ENCODE data around the gene ASCL2.
"Not testable (repeated sequence)": the region's sequence is repeated elsewhere in the genome, so short reads cannot be mapped to it uniquely, and the experiment has no call there.

ASCL2 gene

DNA sequence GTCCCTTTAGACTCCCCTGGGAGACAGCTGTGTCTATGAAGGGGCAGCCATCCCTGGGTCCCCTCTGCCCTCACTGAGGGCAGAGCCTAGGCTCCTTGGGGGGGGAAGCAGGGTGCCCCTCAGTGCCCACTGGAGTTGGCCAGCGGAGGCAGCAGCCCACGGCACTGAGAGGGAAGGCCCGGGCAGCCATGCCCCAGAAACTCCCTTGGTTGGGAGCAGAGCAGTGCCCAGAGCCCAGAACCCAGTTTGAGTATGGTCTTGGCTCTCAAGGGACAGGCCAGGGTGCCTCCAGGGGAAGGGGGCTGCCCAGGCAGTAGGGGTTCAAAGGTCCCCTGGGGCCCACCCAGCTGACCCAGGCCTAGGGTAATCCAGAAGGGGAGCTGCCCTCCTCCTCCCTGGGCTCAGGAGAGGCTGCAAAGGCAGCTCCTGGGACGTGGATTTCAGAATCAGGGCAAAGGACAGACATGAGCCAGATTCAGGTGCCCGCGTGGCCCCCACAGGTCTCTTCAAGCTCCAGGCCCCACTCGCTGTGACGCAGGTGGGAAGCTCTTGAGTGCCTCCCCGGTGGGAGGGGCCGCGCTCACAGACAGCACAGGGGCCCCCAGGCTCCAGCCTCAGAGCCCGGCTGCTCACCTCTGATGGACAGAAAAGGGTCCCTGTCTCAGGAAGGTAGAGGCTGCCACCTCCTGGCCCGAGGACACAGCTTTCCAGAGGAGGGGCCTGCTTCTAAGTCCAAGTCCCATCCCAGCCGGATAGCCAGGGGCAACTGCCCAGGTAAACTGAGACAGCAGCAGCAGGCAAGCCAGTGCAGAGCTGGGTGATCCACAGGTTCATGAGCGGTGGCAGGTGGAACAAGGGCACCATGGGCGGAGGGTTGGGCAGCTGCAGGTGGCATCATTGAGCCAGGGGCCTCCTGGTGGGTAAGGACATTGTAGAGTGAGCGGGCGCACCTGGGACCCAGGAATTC is 28.7 kb upstream of the ASCL2 start:
- DNase-seq (ENCODE audit: low read depth in 2 of 2, low spot score in 1 of 2): no peak

DNA sequence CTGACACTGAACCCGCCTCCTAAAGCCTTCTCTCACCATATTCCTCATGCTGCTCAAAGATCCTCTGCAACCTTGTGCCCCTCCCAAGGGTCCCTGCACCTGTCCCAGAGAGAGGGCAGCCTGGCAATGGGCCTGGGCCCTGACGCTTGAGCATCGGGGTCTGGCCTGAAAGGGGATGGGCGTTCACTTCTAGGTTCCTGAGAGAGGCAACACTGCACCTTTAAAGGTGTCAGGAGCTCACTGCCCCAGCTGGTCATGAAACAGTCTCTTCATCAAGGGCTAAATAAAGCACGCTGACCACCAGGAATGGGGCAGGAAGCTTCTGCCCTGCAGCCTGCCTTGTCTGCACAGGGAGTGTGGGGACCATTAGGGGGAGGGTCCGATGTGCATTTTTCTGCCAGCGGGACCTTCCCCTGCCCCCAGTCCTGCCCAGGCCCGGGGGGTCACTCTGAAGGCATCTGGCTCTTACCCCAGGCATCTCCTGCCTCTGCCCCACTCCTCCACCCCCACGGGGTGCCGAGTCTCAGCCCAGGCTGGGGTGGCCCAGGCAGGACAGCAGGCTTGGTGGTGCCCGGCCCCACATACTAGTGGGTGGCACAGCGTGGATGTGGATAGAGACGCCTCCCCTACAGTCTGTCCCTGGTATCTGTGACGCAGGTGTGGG is 27.9 kb upstream of the ASCL2 start:
- DNase-seq (ENCODE audit: low read depth in 2 of 2, low spot score in 1 of 2): no peak

DNA sequence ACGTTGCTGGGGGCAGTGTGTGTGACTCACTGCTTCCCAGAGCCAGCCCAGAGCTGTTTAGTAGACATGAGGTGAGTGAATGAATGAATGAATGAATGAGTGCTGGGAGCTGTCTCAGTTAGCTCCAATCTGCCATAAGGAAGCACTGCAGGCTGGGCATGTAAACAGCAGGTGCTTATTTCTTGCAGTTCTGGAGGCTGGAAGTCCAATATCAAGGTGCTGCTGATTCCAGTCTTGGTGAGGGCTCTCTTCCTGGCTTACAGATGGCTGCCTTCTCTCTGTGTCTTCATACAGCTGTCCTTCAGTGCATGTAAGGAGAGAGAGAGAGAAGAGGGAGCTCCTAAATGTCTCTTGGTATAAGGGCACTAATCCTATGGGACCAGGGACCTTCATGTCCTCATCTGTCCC is 27.2 kb upstream of the ASCL2 start:
- DNase-seq (ENCODE audit: low read depth in 2 of 2, low spot score in 1 of 2): no peak

DNA sequence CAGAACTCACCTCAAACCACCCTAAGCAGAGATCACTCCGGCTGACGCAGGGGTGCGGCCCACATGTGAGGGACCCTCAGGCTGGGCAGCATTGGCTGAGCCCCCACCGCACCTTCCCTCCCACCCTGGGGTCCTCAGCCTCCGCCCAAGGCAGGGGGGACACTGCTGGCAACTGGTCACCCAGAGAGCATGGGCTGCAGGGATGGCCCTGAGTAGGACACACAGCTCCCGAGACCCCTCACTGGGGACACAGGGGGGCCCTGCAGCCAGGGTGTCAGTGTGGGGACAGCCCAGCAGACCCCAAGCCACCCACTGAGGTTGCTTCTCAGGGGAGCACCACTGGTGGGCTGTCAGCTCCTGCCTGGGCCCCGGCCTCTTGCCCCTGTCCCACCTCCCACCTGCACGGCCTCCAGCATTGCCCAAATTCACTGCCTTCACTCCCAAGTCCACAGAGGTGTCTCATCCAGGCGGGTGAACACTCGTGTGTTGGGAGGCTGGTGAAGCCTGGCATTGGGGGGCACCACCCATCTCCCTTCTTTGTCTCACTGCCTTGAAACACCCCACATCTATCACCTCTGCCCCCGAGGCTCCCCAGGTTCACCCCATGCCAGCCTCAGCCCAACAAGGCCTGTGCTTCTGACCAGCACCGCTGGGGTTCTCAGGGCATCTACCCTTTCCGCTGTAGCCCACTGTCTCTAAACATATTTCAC is 26.7 kb upstream of the ASCL2 start:
- no peak for DNase-seq (ENCODE audit: low read depth in 2 of 2, low spot score in 1 of 2)

DNA sequence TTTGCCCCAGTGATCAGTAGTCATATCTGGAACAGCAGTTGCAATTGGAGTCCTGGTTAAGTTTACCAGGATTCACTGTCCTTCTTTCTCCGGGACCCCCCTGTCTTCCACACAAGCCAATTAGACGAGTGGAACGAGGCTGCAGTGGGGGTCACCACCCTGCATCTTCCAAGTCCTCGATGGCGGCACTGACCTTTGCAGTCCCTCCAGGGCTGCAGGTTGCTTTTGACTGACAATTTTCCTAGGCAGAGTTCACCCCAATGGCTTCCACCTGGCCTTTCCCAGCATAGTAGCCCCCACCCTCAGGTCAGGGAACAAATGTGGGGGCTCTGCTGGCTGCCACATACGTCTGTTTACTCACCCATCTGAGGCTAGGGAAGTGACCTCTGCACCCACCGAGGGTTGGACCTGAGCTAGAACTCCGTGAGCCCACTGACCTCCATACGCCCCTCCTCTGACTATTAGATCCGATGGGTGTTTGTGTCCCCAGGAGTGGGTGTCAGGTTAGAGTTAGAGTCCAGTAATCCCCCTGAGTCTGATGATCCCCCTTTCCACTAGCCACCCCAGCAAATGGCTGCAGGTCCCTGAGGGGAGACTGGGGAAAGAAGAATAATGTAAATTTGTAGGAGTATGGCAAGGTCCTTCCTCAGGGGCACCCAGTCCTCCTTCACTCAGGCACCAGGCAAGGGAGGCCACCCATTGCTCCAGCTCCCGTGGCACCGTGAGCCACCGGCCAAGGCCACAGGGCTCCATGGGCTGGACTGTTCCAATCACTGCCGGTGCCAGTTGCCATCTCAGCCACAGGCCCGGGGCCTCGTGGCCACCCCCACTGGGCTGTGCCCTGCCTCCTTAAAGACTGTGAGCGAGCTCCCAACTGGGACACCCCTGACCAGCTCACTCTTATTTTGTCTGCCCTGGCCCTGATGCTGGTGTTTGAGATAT is 25.9 kb upstream of the ASCL2 start:
- no peak for DNase-seq (ENCODE audit: low read depth in 2 of 2, low spot score in 1 of 2)

DNA sequence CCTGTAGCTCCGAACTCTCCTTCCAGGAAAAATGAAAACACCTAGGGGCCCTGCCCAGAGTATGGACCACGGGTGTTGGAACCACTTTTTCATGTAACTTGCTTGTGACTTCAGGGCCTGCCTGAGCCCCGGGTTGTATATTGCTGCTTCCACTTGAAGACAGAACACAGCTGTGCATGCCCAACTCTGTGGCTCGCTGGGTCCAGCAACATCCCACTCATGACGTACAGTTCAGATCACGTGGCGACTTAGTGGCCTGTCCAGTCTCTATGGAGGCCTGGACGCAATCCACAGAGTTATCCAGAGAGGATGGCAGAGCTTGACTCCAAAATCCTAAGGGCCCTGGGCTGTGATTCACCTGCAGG is 24.5 kb upstream of the ASCL2 start:
- DNase-seq (ENCODE audit: low read depth in 2 of 2, low spot score in 1 of 2): no peak

DNA sequence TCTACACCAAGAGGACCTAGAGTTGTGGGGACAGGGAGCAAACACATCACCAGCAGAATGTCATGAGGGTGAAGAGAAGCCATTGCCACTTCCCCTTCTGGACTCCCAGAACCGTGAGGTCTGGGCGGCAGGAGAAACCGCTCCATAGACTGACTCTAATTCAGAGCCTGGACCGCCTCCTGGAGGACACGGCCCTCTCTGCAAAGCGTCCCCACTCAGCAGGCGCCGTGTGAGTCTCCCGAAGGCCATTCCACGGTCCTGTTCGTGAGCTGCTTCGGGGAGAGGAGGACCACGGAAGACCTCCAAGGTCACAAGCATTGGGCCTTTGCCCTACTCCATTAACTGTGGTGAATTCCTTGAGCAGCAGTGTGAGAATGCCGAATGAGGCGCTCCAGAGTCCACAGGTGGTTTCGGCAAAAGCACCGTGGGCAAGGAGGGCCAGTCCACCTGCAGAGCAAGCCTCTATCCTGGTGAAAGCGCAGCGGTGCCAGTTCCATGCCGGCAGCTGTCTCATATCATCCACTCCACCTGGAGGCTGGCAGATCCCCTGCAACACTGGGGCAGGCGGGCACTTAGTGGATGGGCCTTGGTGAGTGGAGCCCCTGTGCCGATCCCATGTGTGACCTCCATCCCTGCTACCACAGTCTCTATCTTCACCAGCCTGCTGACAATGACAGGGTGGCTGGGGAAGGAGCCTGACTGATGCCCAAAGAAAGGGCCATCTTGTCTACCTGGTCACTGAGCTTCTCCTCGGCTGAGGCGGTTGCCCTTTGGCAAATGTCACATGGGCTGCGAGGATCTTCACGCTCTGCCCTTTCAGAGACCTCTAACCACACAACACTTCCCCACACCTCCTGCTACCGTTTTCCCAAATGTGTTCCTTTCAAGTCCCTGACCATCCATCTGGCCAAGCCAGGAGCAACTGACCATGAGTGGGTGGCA is 23.9 kb upstream of the ASCL2 start:
- DNase-seq (ENCODE audit: low read depth in 2 of 2, low spot score in 1 of 2): no peak

DNA sequence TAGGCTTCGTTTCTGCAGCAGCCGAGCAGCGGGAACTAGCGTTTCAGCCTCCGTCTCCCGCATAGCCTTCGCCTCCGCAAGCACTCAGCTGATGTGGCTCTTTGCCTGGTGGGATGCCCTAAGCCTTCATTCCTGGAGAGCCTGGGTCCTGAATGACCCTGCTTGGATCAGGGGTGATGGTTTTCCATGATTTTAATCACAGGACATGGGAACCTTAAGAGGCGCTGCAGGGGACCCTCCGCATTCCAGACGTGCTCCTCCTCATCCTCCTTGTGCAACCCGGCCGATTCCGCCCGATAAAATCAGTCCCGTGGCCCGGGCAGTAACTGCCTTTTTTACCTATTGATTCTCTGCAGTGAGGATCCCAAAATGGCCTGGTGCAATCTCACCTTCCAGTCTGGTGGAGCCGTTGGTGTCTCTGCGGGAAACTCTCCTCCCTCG is 23.2 kb upstream of the ASCL2 start:
- DNase-seq (ENCODE audit: low read depth in 2 of 2, low spot score in 1 of 2): no peak

DNA sequence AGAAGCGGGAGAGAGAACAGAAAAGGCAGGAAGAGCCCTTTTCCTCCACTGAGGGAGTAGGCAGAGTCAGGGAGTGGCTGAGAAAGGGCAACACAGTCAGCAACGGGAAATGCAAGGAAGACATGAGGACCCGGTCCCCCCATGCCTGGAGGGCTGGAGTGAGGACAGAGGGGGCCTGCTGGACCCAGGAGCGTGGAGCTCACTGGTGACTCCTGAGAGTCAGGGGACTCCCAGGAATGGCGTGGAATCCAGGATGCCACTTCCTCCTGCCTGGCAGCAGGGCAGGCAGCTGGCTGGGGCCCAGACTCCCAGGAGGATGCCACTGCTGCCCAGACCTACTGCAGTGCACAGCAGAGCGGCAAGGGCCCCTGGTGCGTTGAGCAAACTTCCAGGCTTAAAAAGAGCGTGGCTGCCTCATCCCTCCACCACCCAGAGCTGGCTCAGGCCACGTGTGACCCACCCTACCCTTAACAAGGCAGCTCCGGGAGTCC is 20.0 kb upstream of the ASCL2 start:
- no peak for DNase-seq (ENCODE audit: low read depth in 2 of 2, low spot score in 1 of 2)

DNA sequence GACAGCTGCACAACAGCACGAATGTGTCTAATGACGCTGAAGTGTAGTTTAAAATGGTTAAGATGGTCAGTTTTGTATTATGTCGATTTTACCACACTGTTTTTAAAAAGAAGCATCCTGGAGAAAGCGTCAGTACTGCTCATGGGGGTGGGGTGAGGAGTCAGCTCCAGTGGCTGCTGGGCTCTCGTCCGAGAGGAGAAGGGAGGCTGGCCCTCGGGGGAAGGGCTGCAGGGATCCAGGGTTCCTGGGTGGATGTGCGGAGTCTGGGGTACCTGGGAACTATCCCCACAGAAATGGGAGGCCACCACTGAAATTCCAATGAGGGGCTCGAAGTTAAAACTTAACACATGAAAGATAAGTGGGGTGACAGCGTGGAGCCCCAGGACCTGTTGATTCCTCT is 19.5 kb upstream of the ASCL2 start:
- no peak for DNase-seq (ENCODE audit: low read depth in 2 of 2, low spot score in 1 of 2)

DNA sequence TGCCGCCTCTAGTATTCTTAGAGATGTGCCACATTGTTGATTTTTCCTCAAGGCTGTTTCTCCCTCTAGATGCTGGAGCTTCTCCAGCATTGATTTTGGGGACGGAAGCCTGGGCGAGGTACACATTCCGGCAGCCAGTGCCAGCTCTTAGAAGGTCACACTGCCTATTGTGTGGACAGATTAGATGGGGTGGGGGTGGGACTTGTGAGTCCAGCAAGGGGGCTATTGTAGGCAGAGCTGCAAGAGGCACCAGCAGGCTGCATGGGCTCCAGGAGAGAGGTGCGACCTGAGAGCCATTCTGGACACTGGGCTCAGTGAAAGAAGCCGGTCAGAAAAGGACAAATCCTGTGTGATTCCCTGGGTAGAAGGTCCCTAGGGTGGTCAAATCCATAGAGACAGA is 19.0 kb upstream of the ASCL2 start:
- DNase-seq (ENCODE audit: low read depth in 2 of 2, low spot score in 1 of 2): no peak

DNA sequence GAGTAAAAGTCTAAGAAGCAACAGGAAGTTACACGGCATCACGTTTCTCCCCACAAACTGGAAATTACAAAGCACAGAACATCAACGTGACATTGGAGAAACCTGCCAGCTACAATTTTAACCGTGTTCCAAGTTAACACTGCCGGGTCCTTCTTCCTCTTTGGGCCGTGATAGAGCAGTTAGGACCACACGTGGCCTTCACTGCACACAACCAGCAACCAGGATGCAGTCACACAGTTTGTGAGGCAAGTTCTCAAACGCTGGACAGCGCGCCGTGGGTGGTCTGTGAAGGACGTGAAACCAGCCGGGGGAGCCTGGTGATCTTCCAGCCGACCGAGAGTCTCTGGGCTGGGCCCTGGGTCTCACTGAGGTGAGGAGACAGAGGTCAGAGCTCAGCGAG is 16.7 kb upstream of the ASCL2 start:
- no peak for DNase-seq (ENCODE audit: low read depth in 2 of 2, low spot score in 1 of 2)

DNA sequence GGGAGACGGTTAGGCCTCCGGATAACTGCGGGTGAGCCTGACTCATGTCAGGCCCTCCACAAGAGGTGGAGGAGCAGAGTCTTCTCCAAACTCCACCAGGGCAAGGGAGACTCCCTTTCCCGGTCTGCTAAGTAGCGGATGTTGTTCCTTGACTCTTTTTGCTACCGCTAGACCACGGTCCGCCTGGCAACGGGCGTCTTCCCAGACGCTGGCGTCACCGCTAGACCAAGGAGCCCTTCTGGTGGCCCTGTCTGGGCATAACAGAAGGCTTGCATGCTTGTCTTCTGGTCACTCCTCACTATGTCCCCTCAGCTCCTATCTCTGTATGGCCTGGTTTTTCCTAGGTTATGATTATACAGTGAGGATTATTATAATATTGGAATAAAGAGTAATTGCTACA is 16.0 kb upstream of the ASCL2 start:
- not testable (repeated sequence) for DNase-seq (ENCODE audit: low read depth in 2 of 2, low spot score in 1 of 2)

DNA sequence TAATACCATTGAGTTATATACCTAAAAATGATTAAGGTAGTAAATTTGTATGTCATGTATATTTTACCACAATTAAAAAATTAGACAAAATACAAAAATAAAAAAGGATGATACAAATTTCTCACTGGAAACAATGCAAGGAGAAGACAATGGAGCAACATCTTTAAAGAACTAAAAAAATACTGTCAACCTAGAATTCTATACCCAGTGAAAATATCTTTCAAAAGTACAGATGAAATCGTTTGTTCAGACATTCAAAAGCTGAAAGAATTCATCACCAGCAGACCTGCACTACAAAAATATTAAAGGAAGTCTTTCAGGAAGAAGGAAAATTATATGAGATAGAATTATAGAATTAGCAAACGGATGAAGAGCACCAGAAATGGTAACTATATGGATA is 9.8 kb upstream of the ASCL2 start:
- DNase-seq (ENCODE audit: low read depth in 2 of 2, low spot score in 1 of 2): no peak

DNA sequence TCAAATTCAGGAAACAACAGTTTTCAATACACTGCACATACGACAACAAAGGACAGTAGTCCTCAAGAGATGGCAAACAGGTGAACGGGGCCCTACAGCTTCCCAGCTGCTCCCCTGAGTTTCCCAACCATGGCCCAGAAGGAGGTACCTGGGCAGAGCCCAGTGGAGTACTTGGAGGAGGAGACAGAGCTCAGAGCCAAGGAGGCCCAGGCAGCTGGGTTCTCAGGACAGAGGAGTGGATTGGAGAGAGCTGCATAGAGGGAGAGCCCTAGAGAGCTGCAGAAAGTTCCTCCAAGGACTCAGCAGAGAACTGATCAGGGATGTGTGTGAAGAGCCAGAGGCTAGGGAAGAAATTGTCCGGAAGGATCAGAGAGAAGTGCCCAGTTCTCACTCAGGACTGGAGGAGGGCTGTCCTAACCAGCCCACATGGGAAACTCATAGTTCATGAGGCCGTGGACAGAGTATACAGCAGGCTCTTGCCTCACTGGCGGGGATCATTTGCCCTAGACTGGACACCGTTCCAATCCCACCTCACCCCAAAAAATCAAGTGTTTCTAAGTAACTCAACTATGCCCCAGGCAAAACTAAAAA is 7.6 kb upstream of the ASCL2 start:
- DNase-seq (ENCODE audit: low read depth in 2 of 2, low spot score in 1 of 2): no peak

DNA sequence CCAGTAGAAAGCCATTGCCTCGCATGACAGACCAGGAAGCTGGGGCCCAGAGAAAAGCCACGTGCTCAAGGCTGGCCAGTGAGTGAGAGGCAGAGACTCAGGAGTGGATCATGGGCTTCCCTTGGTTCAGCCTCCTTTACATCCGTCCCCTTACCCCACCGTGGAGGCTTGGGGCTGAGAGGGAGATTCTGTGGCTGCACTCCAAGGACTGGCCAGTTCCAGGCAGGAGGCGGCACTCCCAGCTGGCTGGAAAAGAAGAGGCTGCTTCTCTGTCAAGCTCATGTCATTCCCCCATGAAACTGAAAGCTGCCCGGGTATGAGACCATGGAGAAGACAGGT is 6.6 kb upstream of the ASCL2 start:
- no peak for DNase-seq (ENCODE audit: low read depth in 2 of 2, low spot score in 1 of 2)

DNA sequence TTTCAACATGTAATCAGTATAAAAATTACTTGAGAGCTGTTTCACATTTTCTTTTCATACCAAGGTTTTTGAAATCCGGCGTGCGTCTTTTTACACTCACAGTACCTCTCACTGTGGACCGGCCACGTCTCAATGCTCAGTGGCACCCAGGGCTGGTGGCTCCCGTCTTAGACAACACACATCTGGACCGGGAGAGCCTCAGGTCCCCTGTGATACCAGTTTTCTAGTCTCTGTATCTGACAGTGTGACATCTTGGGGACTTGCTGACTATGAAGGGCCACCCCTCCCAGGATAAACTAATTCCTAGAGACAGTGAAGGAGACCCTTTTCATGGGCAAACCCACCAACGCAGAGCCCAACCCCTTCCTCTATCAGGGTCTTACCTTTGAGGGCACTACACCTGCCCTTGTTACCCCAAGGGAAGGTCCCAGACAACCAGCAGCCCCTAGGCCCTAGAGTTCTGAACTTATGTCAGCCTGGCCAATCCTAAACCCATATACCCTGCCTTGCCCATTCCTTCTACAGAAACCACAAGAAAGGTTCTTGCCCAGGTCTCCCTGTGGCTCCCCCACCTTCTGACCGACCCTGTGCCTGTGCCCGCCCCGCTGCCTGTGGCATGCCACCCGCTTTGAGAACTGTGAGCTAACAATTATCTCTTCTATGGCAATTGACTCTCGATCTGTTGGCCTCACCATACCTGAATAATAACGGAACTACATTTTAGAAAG is 6.1 kb upstream of the ASCL2 start:
- no peak for DNase-seq (ENCODE audit: low read depth in 2 of 2, low spot score in 1 of 2)
